ENCODE data around the gene CWC27. TPM values are rescaled to one million over a fixed set of nuclear protein-coding genes. Genes with fewer than 3 reads are reported as not detected.

CWC27 gene
- total and polyA plus RNA-seq, 3 donors from 2014 or later = 12.4 to 22.9 (median 17.5) TPM

GRCh38 chr5:64972591-64972990, 203.9 kb downstream of the CWC27 start:
- intact Hi-C loops (cut with DNase I; ENCODE audit: low total_unique reads) = no loop called here
- H3K4me3 ChIP-seq = no peak overlapping the region
- no peaks in the 10 kb centered on the region for H3K36me3 ChIP-seq (ENCODE audit: low read depth, missing control alignments)
- H3K4me1 ChIP-seq = no peaks in the 10 kb centered on the region
- no peaks in the 10 kb centered on the region for H3K27me3 ChIP-seq
- no peak overlapping the region for H3K27ac ChIP-seq
- DNase-seq = no peak
- TF ChIP-seq, protein P1, sequence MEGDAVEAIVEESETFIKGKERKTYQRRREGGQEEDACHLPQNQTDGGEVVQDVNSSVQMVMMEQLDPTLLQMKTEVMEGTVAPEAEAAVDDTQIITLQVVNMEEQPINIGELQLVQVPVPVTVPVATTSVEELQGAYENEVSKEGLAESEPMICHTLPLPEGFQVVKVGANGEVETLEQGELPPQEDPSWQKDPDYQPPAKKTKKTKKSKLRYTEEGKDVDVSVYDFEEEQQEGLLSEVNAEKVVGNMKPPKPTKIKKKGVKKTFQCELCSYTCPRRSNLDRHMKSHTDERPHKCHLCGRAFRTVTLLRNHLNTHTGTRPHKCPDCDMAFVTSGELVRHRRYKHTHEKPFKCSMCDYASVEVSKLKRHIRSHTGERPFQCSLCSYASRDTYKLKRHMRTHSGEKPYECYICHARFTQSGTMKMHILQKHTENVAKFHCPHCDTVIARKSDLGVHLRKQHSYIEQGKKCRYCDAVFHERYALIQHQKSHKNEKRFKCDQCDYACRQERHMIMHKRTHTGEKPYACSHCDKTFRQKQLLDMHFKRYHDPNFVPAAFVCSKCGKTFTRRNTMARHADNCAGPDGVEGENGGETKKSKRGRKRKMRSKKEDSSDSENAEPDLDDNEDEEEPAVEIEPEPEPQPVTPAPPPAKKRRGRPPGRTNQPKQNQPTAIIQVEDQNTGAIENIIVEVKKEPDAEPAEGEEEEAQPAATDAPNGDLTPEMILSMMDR (IDR thresholded peaks at IDR 0.05) = no peak
- no peak for TF ChIP-seq POLR2A (IDR thresholded peaks at IDR 0.05)
- no peaks in the 10 kb centered on the region for H3K9me3 ChIP-seq

GRCh38 chr5:64973215-64973614, 204.5 kb downstream of the CWC27 start:
- TF ChIP-seq POLR2A (IDR thresholded peaks at IDR 0.05) = no peak
- TF ChIP-seq, protein P1 (IDR thresholded peaks at IDR 0.05) = no peak
- no peak overlapping the region for H3K4me3 ChIP-seq
- 82 to 83% methylated on average over 2 of the region's 2 CpGs for WGBS, 2 donors
- H3K27ac ChIP-seq = no peak overlapping the region
- H3K27me3 ChIP-seq = no peaks in the 10 kb centered on the region
- no peaks in the 10 kb centered on the region for H3K4me1 ChIP-seq
- H3K9me3 ChIP-seq = no peaks in the 10 kb centered on the region
- no peaks in the 10 kb centered on the region for H3K36me3 ChIP-seq (ENCODE audit: low read depth, missing control alignments)
- DNase-seq = no peak
- intact Hi-C loops (cut with DNase I; ENCODE audit: low total_unique reads) = no loop called here

DNA sequence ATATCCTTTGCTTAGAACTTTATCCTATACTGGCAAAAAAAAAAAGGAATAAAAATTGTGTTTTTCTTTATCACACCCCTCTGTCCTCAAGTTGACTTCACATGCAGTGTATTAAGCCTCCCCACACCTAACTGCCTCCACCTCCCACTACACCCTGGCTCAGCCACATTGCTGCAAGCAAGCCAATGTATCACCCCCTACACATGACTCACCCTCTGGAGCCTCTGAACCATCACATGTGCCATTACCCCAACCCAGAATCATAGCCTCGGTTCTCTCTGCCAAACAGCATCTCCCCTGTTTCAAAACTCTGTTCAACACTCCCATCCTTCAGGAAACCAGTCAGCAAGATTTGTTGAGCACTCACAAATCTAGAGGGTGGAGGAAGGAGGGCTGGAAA, 209.0 kb downstream of the CWC27 start:
- WGBS, 2 donors = 86 to 88% methylated on average over 1 of the region's 1 CpG
- no peak overlapping the region for H3K4me3 ChIP-seq
- intact Hi-C loops (cut with DNase I; ENCODE audit: low total_unique reads) = no loop called here
- H3K27me3 ChIP-seq = no peaks in the 10 kb centered on the region
- H3K9me3 ChIP-seq = no peaks in the 10 kb centered on the region
- TF ChIP-seq, protein P1 (IDR thresholded peaks at IDR 0.05) = no peak
- TF ChIP-seq POLR2A (IDR thresholded peaks at IDR 0.05) = no peak
- no peaks in the 10 kb centered on the region for H3K4me1 ChIP-seq
- H3K36me3 ChIP-seq (ENCODE audit: low read depth, missing control alignments) = no peaks in the 10 kb centered on the region
- H3K27ac ChIP-seq = no peak overlapping the region
- DNase-seq = no peak

DNA sequence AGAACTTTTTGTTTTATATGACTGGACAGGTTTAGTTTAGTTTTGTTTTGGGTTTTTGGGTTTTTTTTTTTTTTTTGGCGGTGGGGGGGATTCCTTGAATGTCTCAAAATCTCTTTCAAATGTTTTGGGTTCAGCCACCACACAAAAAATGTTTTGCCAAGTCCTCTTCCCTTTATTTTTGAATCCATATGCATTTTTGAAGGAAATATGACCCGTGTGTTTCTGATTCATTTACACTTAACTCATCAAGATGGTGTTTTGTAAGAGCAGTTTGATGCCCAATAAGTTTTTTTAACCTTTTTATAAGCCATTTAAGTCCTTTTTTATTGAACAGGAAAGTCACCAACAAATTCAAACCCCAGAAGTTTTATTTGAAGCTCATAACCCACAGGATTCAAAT, 209.8 kb downstream of the CWC27 start:
- Histone ChIP-seq H3K27me3 (no peaks in the 10 kb centered on the region), H3K9me3 (no peaks in the 10 kb centered on the region), H3K4me1 (no peaks in the 10 kb centered on the region), H3K27ac (no peak overlapping the region), H3K4me3 (no peak overlapping the region), H3K36me3 (ENCODE audit: low read depth, missing control alignments) (no peaks in the 10 kb centered on the region)
- no peak for DNase-seq
- no peak for TF ChIP-seq POLR2A (IDR thresholded peaks at IDR 0.05)
- TF ChIP-seq, protein P1 (IDR thresholded peaks at IDR 0.05) = no peak
- intact Hi-C loops (cut with DNase I; ENCODE audit: low total_unique reads) = no loop called here
- 65 to 68% methylated on average over 2 of the region's 2 CpGs for WGBS, 2 donors

DNA sequence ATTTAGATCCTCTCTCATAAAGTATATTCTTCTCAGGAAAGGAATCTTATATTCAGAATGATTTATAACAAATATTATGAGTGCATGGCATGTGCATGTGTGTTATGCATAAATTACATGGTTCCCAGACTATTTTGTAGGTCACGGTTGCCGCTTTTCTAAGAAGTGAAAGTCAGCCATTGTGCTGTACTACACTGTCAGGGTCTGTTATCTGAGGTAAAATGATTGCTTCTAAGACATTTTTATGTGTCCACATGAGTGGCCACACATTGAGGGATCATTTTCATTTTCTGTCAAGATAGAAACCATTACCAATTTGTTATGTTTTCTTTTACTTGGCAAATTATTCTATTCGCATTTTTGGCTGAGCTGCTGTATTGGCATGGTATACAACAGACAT, 210.8 kb downstream of the CWC27 start:
- no peak for DNase-seq
- intact Hi-C loops (cut with DNase I; ENCODE audit: low total_unique reads) = no loop called here

More for the DNA sequence above, 210.8 kb downstream of the CWC27 start:
- H3K4me3 ChIP-seq = no peak overlapping the region
- H3K27ac ChIP-seq = no peak overlapping the region
- no peaks in the 10 kb centered on the region for H3K4me1 ChIP-seq
- no peaks in the 10 kb centered on the region for H3K9me3 ChIP-seq
- no peaks in the 10 kb centered on the region for H3K36me3 ChIP-seq (ENCODE audit: low read depth, missing control alignments)
- no peaks in the 10 kb centered on the region for H3K27me3 ChIP-seq
- TF ChIP-seq, protein P1 (IDR thresholded peaks at IDR 0.05) = no peak
- no peak for TF ChIP-seq POLR2A (IDR thresholded peaks at IDR 0.05)
- WGBS, 2 donors = 95 to 97% methylated on average over 3 of the region's 3 CpGs

All from testis (tissue), 3 donors.